HL-60 (cell line): Measurements from ENCODE around the gene CASTOR1.

Experiments
- CTCF ChIP-seq: IDR thresholded peaks from one replicate; pipeline ENCODE4 v1.5.1; 2011; ENCODE audit warnings: low read length, control low read depth, inconsistent platforms; ENCODE audit not compliant: insufficient read depth
- POLR2AphosphoS5 ChIP-seq: IDR thresholded peaks from 2 replicates; pipeline ENCODE4 v1.6.1; 2012; ENCODE audit warnings: low read depth

- TF ChIP-seq CTCF (no peak), POLR2AphosphoS5 (no peak)
These were observed 7.5 kb upstream of the CASTOR1 start for GRCh38 chr22:30296833-30297232.
